Stimulated activated naive B cell treated with anti-CD40 and anti-IgM and Interleukin-4, amounts not matched to agents 10 μg/mL and 1 μg/mL and 100 μg/mL, for 72 hours (primary cell): ENCODE results near the gene TRAPPC6A.
A peak's percentile ranks its signal among the peaks of the same experiment; 100 is the strongest.

Experiments
- ATAC-seq, 2 donors: fragments of 150-1000 bp; cut with Tn5 transposase; replicated peaks; 2 replicates each; pipeline ENCODE4 v1.10.0; 2021; ENCODE audit warnings: moderate library complexity in 1 of 2
- DNase-seq: peaks from one replicate; pipeline ENCODE4 v3.0.0; 2021
- H3K27ac Mint-ChIP-seq: one replicate; pipeline ENCODE4 v1.8.0; 2022; ENCODE audit warnings: mild to moderate bottlenecking, mixed read lengths
- H3K27me3 Mint-ChIP-seq, 2 donors: one replicate each; pipeline ENCODE4 v1.8.0; 2022; ENCODE audit warnings: mixed read lengths in 2 of 2
- H3K36me3 Mint-ChIP-seq, 2 donors: one replicate each; pipeline ENCODE4 v1.8.0; 2022; ENCODE audit warnings: mixed read lengths in 2 of 2, mild to moderate bottlenecking in 1 of 2
- H3K4me1 Mint-ChIP-seq, 2 donors: one replicate each; pipeline ENCODE4 v1.8.0; 2022; ENCODE audit warnings: mixed read lengths in 2 of 2, mild to moderate bottlenecking in 1 of 2
- H3K4me3 Mint-ChIP-seq, 2 donors: one replicate each; pipeline ENCODE4 v1.8.0; 2022; ENCODE audit warnings: mild to moderate bottlenecking in 2 of 2, mixed read lengths in 2 of 2, moderate library complexity in 1 of 2
- H3K9me3 Mint-ChIP-seq, 2 donors: one replicate each; pipeline ENCODE4 v1.8.0; 2022; ENCODE audit warnings: mixed read lengths in 2 of 2, mild to moderate bottlenecking in 1 of 2

TRAPPC6A gene

GRCh38 chr19:45177817-45178261 lies at the start of gene TRAPPC6A:
TSS of gene TRAPPC6A (minus strand) at chr19:45178237. CDS start at chr19:45178218, 19 bp downstream.
- H3K4me3 Mint-ChIP-seq, result peak within 1 kb of the TSS; percentile 86 to 90
- no peaks in the 10 kb centered on the region for H3K9me3 Mint-ChIP-seq
- DNase-seq (no peak), ATAC-seq (peak; percentile 5 to 6)
- no peaks in the 10 kb centered on the region for H3K27me3 Mint-ChIP-seq
- peak within 1 kb of the TSS; percentile 97 for H3K27ac Mint-ChIP-seq
- peaks cover 23 to 50% of the 10 kb centered on the region in 2 donors for H3K4me1 Mint-ChIP-seq
- peaks cover 10 to 18% of the 10 kb centered on the region in 2 donors for H3K36me3 Mint-ChIP-seq

GRCh38 chr19:45224645-45225044 lies 46.6 kb upstream of the TRAPPC6A start:
- Mint-ChIP-seq H3K4me1 (no peaks in the 10 kb centered on the region), H3K36me3 (no peaks in the 10 kb centered on the region), H3K9me3 (peaks cover 0 to 2% of the 10 kb centered on the region in 2 donors), H3K4me3 (no peak overlapping the region), H3K27ac (no peak overlapping the region), H3K27me3 (peaks cover 37 to 67% of the 10 kb centered on the region in 2 donors)
- DNase-seq (no peak), ATAC-seq (no peak)

- Mint-ChIP-seq H3K27me3 (peaks cover 37 to 67% of the 10 kb centered on the region in 2 donors), H3K4me3 (no peak overlapping the region), H3K27ac (no peak overlapping the region), H3K36me3 (no peaks in the 10 kb centered on the region), H3K4me1 (no peaks in the 10 kb centered on the region), H3K9me3 (peaks cover 0 to 2% of the 10 kb centered on the region in 2 donors)
- no peak for DNase-seq
- ATAC-seq, result no peak
Observed at GRCh38 chr19:45223879-45224278, 45.8 kb upstream of the TRAPPC6A start.

GRCh38 chr19:45222724-45223123 lies 44.7 kb upstream of the TRAPPC6A start:
- Mint-ChIP-seq H3K4me3 (no peak overlapping the region), H3K27me3 (peaks cover 42 to 71% of the 10 kb centered on the region in 2 donors), H3K36me3 (no peaks in the 10 kb centered on the region), H3K9me3 (peaks cover 0 to 2% of the 10 kb centered on the region in 2 donors), H3K27ac (no peak overlapping the region), H3K4me1 (no peaks in the 10 kb centered on the region)
- DNase-seq, result no peak
- ATAC-seq, result no peak

- DNase-seq, result no peak
- no peak overlapping the region for H3K4me3 Mint-ChIP-seq
- peaks cover 54 to 79% of the 10 kb centered on the region in 2 donors for H3K27me3 Mint-ChIP-seq
Observed at GRCh38 chr19:45218911-45219743, 41.1 kb upstream of the TRAPPC6A start.

GRCh38 chr19:45218426-45218825 lies 40.4 kb upstream of the TRAPPC6A start:
- ATAC-seq, result no peak
- Mint-ChIP-seq H3K27ac (no peak overlapping the region), H3K27me3 (peaks cover 56 to 79% of the 10 kb centered on the region in 2 donors), H3K4me1 (peaks cover 4 to 11% of the 10 kb centered on the region in 2 donors), H3K4me3 (no peak overlapping the region), H3K9me3 (no peaks in the 10 kb centered on the region), H3K36me3 (no peaks in the 10 kb centered on the region)
- DNase-seq, result no peak

More at GRCh38 chr19:45218911-45219743, 41.1 kb upstream of the TRAPPC6A start:
- H3K4me1 Mint-ChIP-seq, result peaks cover 4 to 11% of the 10 kb centered on the region in 2 donors
- H3K9me3 Mint-ChIP-seq, result peaks cover 0 to 2% of the 10 kb centered on the region in 2 donors
- H3K36me3 Mint-ChIP-seq, result no peaks in the 10 kb centered on the region
- no peak for ATAC-seq
- H3K27ac Mint-ChIP-seq, result no peak overlapping the region

- Mint-ChIP-seq H3K4me3 (no peak overlapping the region), H3K27me3 (peaks cover 61 to 82% of the 10 kb centered on the region in 2 donors), H3K36me3 (no peaks in the 10 kb centered on the region), H3K27ac (no peak overlapping the region), H3K4me1 (peaks cover 4 to 11% of the 10 kb centered on the region in 2 donors), H3K9me3 (no peaks in the 10 kb centered on the region)
- ATAC-seq (no peak), DNase-seq (no peak)
Observed at GRCh38 chr19:45217957-45218334, 39.9 kb upstream of the TRAPPC6A start.

GRCh38 chr19:45217193-45217956 lies 39.3 kb upstream of the TRAPPC6A start:
- Mint-ChIP-seq H3K27me3 (peaks cover 63 to 82% of the 10 kb centered on the region in 2 donors), H3K4me1 (peaks cover 4 to 11% of the 10 kb centered on the region in 2 donors)
- ATAC-seq, result no peak

GRCh38 chr19:45216667-45217066 lies 38.6 kb upstream of the TRAPPC6A start:
- Mint-ChIP-seq H3K36me3 (no peaks in the 10 kb centered on the region), H3K27me3 (peaks cover 68 to 82% of the 10 kb centered on the region in 2 donors), H3K27ac (no peak overlapping the region), H3K4me1 (peaks cover 4 to 11% of the 10 kb centered on the region in 2 donors), H3K9me3 (no peaks in the 10 kb centered on the region), H3K4me3 (no peak overlapping the region)
- ATAC-seq (no peak), DNase-seq (no peak)

More at GRCh38 chr19:45217193-45217956, 39.3 kb upstream of the TRAPPC6A start:
- DNase-seq, result no peak
- H3K36me3 Mint-ChIP-seq, result no peaks in the 10 kb centered on the region
- H3K9me3 Mint-ChIP-seq, result no peaks in the 10 kb centered on the region
- H3K4me3 Mint-ChIP-seq, result no peak overlapping the region
- H3K27ac Mint-ChIP-seq, result no peak overlapping the region

- no peak overlapping the region for H3K27ac Mint-ChIP-seq
- no peak for ATAC-seq
- no peak overlapping the region for H3K4me3 Mint-ChIP-seq
- no peak for DNase-seq
- no peaks in the 10 kb centered on the region for H3K36me3 Mint-ChIP-seq
- peaks cover 74 to 86% of the 10 kb centered on the region in 2 donors for H3K27me3 Mint-ChIP-seq
- H3K4me1 Mint-ChIP-seq, result peaks cover 4 to 11% of the 10 kb centered on the region in 2 donors
- no peaks in the 10 kb centered on the region for H3K9me3 Mint-ChIP-seq
Observed at GRCh38 chr19:45215391-45216191, 37.6 kb upstream of the TRAPPC6A start.

- no peak for ATAC-seq
Observed at GRCh38 chr19:45213031-45213430, 35.0 kb upstream of the TRAPPC6A start.

GRCh38 chr19:45211751-45212381 lies 33.8 kb upstream of the TRAPPC6A start:
- Mint-ChIP-seq H3K9me3 (no peaks in the 10 kb centered on the region), H3K4me1 (peaks cover 4 to 11% of the 10 kb centered on the region in 2 donors), H3K4me3 (no peak overlapping the region), H3K36me3 (no peaks in the 10 kb centered on the region), H3K27me3 (peaks cover 54 to 62% of the 10 kb centered on the region in 2 donors), H3K27ac (no peak overlapping the region)
- DNase-seq (no peak), ATAC-seq (no peak)

More at GRCh38 chr19:45213031-45213430, 35.0 kb upstream of the TRAPPC6A start:
- H3K27ac Mint-ChIP-seq, result no peak overlapping the region
- DNase-seq, result no peak
- H3K9me3 Mint-ChIP-seq, result no peaks in the 10 kb centered on the region
- no peak overlapping the region for H3K4me3 Mint-ChIP-seq
- peaks cover 4 to 11% of the 10 kb centered on the region in 2 donors for H3K4me1 Mint-ChIP-seq
- no peaks in the 10 kb centered on the region for H3K36me3 Mint-ChIP-seq
- peaks cover 61 to 74% of the 10 kb centered on the region in 2 donors for H3K27me3 Mint-ChIP-seq

- Mint-ChIP-seq H3K36me3 (peaks cover 8 to 10% of the 10 kb centered on the region in 2 donors), H3K27ac (no peak overlapping the region), H3K4me1 (peaks cover 1 to 3% of the 10 kb centered on the region in 2 donors), H3K9me3 (peaks cover 5 to 6% of the 10 kb centered on the region in 2 donors), H3K4me3 (no peak overlapping the region), H3K27me3 (peaks cover 6 to 16% of the 10 kb centered on the region in 2 donors)
- DNase-seq (no peak), ATAC-seq (no peak)
Observed at GRCh38 chr19:45206328-45206727, 28.3 kb upstream of the TRAPPC6A start.
